ENCODE measurements around the gene MYL3.

The MYL3 gene

DNA sequence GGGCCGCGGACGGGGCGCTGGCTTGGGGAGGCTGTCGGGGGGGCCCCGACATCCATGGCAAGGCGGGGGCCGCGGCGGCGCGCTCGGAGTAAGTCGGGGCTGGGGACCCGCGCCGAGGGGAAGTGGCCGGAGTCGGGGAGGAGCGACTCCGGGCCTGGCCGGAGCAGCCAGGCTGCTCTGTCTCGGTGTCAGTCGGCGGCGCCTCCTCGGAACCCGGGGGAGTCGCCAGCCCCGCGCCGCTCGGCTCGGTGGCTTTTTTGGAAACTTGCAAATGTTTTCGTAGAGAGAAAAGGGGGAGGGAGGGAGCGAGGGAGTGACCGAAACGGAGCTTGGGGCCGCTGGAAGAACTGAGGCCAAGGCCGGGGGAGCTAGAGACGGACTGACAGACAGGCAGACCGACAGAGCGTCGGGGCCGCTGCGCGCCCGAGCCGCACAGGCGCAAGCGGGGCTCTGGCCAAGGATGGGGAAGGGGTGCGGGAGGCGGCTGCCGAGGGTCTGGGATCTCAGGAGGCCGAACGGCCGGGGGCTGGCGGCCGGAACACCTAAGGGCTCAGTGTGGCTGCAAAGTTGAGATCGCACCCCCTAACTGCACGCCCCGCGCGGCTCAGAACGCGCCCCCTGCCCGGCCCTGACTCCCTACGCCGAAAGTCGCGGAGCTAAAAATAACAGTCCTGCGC is 19.3 kb upstream of the MYL3 start:
- DNase-seq: no peak

DNA sequence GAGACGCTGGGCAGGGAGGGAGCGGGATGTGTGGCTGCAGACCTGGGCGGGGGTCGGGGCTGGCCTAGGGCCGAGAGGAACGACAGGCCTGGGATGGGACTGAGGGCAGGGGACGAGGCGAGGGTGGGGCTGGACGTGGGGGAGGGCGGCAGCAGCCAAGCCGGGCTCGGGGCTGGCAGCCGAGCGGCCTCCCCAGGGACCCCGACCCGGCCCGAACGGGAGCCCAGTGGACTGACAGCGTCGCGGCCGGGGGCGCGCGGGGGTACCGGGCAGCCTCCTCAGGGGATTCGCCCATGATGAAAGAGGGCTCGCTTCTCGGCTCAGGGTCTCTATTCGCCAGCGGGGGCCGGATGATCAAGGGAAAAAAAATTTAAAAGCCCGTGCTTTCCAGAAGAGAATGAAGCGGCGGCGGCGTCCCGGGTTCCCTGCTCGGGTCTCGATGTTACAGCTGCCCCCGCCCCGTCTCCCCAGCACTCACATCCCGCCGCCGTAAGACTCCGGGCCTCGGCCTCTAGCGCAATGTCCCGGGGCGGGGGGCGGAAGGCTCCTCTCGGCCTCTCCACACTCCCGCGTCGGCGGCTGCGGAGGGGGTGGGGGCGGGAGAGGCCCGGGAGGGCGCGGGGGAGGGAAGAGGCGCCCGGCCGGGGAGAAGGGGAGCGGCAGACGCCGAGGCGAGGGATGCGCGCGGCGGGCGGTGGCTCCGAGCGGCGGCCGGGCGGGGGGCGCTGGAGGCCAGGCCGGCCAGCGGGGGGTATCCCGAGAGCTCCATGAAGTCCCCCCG is 18.5 kb upstream of the MYL3 start:
- DNase-seq: no peak

DNA sequence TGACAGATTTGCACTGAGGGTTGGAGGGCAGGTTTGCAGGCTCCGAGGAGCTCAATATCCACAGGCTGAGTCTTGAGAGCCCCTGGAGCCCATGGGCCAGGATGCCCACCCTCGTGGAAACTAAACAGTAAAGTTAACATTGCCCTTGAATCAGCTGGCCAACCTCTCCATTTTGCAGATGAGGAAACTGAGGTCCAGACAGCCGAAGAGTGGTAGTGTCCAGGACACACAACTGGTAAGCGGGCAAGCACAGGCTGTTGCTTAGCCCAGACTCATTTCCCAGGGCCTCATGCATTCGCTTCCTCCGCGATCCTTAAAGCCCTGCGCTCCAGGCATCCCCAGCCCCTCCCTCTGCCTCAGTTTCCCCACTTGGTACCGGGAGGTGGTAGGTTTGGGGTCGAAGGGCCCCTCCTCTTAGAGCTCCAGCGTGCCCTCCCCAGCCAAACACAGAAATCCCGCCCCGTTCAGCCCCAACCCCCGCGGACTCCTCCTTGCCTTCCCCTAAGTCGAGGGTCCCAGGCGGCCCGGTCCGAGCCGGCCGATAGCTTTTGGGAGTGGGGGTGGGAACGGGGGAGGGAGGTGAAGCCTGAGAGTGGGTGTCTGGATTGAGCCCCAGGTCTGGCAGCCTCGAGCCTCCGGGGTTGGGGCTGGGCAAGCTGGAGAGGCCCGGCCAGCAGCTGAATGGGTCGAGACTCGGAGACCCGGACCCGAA is 17.8 kb upstream of the MYL3 start:
- no peak for DNase-seq

DNA sequence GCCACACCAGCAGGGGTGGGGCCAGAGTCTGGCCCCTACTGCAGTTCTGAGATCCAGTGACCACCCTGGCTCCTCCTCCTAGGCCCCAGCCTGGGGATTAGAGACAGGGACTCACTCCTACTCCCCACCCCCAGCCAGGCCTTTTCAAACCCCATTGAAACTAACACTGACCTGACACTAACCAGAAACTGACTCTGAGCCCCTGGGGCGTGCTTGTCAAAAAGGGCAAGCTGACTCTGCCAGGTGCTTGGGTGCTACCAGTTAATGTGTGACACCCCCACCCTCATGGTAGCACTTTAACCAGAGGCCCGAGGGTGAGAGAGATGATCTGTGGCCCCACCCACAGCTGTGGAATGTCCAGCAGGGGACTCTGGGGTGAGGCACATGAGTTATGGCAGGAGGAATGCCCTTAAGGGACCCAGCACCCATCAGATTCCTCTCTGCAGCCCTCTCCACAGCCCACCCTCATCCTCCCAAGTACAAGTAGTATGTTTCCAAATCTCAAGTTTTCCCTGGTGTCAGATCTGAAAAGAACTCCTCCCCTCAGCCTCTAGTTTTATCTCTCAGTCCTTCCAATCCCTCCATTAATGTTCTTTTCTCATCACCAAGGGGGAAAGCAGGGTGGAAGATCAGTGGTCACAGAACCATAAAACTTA is 15.7 kb upstream of the MYL3 start:
- no peak for DNase-seq

DNA sequence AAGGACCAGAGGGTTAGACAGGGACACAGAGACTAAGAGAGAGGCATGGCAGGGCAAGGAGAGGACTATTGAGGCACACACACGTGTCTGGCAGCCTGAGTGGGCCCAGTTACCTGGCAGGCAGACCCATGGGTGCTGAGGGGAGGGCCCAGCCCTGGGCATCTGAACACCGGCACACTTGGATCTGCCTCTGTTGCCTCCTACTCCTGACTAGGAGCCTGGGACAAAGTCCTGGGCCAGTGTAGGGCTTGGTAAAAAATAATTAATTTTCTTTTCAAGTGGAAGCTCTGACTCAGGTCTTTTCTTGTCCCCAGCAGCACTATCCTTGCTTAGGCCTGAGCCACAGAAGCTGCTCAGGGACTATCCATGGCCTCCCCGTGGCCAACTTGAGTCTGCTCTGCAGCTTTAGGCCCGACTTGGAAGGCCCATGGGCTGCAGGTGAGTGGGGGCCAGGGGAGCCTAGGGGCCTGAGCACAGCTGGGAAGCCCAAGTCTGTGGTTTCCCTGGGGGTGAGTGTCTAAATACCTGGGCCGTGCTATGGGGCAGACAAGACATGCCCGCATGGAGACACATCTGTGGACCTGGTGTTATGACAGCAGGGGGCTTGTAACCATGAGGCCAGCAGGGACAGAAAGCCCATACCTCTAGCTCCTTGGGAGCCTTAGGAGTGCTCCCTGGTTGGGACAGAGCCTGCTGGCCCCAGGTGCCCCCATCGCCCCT is 14.3 kb upstream of the MYL3 start, which contains the start of gene PTH1R:
Gene PTH1R (plus strand): TSS at position 316 of the 720 bp plus-strand sequence. CDS start 5,839 bp downstream, outside the sequence.
- DNase-seq: no peak

DNA sequence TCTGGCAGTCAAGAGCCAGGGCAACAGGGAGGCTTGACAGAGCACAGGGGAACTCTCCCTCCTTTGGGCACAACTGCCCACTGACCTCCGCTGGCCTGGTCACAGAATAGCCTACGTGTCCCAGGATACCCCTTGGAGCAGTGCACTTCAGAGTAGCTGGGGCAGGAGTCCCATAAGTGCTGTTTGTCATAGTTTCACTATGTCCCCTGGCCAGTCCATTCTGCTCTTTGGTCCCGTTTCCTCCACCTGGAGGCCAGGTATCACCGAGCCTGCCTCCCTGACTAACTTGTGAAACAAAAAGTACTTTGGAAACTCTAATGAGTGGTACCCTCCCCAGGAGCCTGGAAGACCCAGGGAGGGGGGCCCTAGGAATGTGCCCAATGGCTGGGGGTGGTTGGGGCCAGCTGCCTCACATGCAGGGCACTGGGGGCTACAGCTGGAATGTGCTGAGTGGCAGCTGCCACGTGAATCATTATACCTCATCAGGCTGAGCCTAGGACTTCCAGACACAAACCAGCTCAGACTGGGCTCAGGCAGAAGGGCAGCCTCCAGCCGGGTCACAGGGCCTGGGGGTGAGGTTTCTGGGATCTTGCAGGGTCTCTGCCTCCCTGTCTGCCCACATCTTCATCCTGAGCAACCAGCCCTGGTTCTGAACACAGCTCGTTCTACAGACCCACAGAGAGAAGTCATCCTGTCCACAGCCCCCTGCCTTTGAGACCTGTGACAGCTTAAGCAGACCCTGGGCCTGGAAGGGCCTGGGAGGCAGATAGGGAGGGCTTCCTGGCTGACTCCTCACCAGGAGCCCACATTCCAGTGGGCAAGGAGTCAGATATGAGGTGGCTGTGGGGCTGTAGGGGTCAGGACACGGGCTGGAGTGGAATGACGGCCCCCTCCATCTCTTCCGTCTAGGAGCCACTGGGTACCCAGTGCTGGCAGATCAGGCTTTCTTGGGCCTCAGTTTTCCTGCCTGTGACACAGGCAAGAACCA is 13.4 kb upstream of the MYL3 start:
- no peak for DNase-seq

DNA sequence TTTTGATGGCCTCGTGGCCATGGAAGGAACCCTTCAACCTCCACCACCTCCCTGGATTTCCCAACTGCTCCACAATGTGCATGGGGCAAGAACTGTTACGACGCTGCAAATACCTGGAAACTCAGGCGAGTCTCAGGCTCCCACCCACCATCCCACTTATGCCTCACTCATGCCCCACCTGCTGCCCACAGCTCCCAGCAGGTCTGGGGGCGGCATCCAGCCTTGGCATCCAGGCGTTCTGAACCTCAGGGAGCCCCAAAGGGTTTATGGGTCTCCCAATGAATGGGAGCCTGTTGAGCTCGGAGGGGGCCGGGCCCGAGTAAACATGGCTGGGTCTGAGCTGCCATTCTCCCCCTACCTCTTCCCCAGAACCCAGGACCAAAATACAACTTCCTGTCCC is 12.3 kb upstream of the MYL3 start:
- DNase-seq: no peak

DNA sequence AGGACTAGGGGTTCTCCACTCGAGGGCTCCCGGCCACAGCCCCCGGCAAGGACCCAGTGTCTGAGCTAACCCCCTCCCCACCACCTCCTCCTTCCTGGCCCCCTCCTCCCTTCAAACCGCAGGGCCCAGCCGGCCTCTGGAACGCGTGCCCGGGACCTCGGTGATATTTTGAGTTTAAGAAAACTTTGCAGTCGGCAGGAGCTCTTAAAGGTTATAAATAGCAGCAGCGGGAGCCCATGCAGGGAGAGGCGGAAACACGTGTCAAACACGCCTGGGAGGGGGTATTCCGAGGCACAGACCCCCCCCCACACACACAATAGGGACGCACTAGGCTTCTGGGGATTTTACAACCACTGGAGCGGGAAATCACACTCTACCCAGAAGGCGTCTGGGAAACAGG is 11.2 kb upstream of the MYL3 start:
- DNase-seq: no peak

DNA sequence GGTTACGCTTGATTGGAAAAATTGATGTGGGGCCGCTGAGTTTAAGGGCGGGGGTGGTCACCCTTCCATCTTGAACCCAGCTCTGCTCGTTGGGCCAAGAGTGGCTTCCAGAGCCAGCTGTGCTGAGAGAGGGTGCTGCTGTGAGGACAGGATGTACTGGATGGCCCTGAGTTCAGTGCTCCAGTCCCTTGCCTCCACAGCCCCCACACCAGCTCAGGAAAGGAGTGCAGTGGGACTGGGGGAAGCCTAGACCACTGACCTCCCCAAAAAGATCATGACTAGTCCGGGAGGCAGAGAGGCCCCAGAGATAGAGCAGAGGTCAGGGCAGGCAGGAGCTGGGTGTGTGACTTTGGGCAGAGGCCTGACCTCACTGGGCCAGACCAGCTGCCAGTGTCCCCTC is 10.3 kb upstream of the MYL3 start:
- no peak for DNase-seq

DNA sequence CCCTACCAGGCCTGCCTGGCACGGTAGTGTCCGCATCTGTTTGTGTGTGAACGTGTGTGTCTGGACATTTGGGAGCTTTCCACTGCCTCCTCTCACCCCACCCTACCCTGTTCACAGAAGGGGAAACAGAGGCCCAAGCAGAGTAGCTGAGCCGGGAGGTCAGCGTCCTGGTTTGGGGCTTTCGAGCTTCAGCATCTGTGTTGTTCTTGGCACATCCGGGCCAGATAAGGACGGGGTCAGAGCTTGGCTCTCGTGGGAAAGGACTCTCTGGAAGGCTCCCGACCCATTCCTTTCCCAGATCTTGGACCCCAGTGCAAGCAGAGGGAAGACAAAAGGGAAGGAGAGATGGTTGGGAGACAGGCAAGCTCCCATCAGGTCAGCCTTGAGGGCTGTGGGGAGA is 8.0 kb upstream of the MYL3 start:
- no peak for DNase-seq

DNA sequence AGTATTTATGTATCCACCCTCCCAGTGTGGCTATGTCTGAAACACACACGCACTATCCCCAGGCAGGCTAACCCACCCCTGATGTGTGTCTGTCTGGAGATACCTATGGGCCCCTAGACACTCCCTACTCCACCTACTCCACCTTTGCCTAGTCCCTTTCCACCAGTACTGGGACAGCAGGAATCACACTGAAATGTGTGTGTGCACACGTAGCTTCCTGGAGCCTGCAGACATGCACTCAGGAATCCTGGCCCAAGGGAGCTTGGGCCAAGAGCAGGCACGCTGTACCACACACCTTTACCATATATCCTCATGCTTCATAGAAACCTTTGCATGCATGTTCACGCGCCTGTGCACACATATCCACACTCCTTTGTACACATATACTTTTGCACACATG is 7.4 kb upstream of the MYL3 start:
- no peak for DNase-seq

DNA sequence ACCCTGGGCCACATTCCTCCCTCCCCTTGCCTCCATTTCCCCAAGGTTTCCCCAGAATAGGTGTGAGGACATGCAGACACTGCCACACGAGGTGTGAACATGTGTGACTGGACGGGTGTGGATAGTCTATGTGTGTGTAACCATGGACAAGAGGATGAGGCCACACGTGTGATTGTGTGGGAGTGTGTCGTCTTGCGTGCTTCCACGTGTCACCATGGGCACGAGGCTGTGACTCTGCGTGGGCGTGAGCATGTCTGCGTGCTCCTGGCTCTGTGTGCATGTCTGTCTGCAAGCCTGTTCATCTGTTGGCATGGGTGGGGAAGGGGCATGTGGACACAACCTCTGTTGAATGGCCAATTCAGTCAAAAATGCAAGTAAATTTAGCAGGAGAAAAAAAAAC is 6.2 kb upstream of the MYL3 start:
- DNase-seq: no peak

DNA sequence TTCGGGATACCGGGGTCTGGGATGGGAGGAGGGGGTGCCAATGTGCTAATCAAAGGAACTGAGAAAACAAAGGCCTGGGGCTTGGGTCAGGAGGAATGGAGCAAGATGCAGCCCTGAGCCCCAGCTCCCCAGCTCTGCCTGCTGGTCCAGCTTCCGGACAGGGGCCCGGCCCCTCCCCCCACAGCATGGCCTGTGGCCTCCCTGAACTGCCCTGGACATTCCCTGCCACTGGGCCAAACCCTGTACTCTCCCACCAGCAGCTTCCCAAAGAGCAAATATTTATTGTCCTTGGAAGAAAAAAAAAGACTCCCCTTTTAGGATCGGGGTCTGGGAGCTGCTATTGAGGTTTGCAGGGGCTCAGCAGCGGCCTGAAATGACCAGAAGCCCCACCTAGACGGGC is 5.7 kb upstream of the MYL3 start:
- DNase-seq: no peak

DNA sequence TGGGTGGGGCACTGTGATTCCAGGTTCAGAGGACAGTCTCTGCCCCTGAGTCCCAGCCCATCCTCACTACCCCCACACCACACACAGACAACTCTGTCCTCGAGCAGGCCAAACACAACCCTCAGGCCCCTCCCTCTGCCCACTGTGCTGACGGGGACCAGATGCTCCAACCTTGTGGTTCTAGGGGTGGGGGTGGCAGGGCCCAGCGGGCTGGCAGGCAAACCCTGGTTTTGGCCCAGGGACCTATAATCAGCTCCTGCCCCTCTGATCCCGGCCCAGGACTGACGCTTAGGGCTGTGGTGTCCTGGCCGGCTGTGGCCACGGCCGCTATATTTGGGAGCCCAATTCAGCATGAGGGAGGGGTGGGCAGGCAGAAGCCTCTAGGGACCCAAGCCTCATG is 5.0 kb upstream of the MYL3 start:
- no peak for DNase-seq

DNA sequence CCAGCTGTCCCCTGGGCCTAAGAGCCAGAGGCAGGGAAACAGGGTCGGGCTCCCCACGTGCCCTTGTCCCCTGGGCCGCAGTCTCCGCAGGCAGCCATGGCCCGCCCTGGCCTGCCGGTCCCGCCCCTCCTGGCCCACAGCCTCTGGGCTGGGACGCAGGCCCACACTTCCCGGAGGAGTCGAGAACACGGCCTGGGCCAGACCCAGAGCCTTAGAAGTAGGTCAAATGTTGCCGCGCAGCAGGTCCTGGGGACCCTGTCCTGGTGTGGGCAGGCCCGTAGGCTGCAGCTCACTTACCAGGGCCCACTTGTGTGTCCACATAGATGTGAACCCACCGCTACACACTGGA is 4.3 kb upstream of the MYL3 start:
- no peak for DNase-seq

DNA sequence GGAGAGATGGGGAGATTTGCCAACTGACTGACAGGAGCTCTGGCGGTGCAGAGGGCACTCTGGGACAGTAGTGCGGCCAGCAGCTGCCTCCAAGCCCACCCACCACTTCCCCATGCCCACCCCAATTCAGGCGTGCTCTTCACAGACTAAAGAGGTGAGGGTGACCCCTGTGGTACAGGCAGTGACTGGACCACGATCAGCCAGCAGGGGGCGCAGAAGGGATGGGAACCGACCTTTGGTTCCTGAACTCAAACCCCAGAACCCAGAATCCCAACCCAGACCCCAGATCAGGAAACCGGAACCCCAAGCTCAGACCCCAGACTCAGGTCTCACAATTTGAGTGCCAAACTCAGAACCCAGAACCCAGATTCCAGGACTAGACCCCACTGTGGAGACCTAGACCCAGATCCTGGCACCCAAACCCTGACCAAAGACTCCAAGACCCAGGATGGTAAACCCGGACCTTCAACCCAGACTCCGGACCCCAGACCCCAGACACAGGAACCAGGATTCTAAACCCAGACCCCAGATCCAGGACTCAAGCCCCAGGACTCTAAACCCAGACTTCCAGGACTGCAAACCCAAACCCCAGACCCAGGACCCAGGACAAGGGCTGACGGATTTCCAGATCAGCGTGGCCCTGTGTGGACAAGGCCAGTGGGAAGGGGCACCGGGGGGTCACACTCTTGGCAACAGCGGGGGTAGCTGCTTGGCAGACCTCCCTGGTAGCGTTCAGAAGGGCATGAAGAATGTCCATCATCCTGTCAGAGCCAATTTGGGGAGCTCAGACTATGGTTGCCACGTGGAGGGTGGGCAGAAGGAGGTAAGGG is 3.7 kb upstream of the MYL3 start:
- peak; percentile 29 for DNase-seq

DNA sequence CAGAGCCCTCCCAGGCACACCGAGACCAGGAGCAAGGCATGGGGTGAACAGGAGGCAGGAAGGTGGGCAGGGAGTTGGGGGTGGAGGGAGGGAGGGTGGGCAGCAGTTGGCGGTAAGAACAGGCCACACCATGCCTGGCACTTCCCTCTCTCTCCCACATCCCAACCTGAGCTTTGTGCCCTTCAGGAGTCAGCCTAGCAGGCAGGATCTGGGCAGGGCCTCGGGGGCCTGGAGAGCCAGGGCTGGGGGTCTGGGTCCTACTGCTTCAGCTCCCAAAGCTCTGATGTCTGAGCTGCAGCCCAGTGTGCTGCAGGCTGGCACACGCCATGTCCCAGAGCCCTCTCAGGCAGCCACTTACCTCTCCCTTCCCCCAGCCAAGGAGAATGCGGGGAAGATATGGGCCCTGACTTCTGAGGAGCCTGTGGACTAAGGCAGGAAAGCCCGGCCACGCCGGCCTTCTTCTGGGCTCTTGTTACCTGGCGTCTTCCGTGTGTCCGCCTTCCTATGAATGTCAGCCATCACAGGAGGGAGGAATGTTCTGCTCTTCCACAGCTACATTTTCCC is 2.9 kb upstream of the MYL3 start:
- DNase-seq: no peak

DNA sequence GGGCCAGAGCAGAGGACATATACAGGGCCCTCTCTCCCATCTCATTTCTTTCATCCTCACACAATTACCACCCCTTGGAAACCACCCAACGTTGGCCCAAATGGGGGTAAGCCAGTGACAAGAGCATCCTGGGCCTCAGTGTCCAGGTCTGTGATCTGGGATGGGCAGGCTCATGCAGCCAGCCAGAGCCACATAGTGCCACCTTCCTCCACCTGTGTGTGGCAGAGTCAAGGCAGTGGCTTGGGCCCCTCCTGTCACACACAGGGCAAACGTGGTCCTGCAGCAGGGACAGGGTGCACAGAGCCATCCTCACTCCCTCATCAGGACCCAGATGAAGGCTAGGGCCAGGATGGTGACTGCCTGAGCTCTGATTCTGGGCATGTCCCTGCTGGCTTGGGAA is 2.3 kb upstream of the MYL3 start:
- DNase-seq: no peak

DNA sequence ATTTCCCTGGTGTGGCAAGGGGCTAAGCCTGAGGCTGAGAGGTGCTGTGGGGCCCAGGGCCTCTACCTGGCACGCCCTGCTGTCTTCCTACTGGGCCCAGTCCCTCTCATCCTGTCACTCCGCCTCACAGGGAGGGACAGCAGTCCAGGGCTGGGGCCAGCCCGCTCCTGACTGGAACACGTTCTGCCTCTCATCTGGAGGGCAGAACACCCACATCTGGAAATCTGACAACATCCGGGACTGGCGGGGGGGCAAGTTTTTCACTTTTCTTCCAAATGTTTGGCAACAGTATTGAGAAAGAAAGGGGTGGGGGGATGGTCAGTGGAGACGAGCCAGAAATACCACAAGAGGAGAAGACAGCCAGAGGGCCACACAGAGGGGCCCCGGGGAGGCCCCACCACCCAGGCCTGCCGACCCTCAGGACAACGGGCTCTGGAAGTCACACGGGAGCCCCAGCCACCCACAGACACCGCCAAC is 1.8 kb upstream of the MYL3 start:
- DNase-seq: no peak
